Esophagus muscularis mucosa (tissue), 4 donors: ENCODE measurements around the gene TRMT1L.
A peak's percentile ranks its signal among the peaks of the same experiment; 100 is the strongest.

Experiments
- EP300 ChIP-seq: sonication (generic); formaldehyde crosslinking; IDR thresholded peaks from one replicate; pipeline ENCODE4 v1.6.1; 2017; ENCODE audit warnings: antibody characterized with exemption
- POLR2A ChIP-seq: fragments of 450-650 bp; IDR thresholded peaks from one replicate; pipeline ENCODE4 v1.6.1; 2017; ENCODE audit warnings: antibody characterized with exemption, moderate library complexity, mild to moderate bottlenecking, low read depth
- TF ChIP-seq, protein P1 (sequence below), 3 experiments: fragments of 200-600 bp in 2 of 3; fragments of 450-650 bp in 1 of 3; sonication (generic) in 2 of 3; IDR thresholded peaks; one replicate each; pipeline ENCODE4 v1.5.1; 2017 to 2019; ENCODE audit warnings: antibody characterized with exemption in 3 of 3, mild to moderate bottlenecking in 2 of 3, moderate library complexity in 1 of 3

DNA sequence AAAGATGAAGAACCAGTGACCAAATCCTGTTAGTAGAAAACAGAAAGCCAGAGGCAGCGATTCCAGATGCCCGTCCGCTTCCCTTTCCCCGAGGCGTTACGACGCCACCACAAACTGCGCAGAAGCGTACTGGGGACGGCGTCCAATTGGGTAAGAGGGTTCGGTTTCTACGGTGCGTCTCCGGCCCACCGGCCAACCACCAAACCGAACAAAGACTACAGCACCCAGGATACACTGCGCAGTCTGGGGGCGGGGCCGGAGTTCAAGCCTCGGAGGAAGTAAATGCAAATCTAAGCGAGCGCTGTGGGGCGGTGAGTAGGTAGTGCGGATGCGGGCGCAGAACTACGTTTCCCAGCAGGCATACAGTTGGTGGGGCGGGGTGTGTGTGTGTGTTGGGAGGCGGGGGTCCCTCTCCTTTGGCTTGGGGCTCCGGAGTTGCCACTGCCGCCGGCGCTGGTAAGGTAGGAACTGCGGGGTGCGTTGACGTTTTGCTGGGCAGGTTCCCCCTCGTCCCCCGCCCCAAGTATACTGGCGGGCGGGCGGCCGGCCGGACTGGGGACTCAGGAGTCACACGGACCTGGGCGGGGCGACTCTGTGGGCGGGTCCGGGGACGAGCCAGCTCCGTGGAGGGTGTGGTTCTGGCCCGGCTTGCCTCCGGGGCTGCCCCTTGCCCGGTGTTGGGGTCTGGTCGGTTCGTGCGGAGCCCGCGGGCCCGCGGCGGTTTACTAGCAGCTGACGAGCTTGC, at the start of gene TRMT1L, which contains the start of gene SWT1:
- TF ChIP-seq, protein P1, sequence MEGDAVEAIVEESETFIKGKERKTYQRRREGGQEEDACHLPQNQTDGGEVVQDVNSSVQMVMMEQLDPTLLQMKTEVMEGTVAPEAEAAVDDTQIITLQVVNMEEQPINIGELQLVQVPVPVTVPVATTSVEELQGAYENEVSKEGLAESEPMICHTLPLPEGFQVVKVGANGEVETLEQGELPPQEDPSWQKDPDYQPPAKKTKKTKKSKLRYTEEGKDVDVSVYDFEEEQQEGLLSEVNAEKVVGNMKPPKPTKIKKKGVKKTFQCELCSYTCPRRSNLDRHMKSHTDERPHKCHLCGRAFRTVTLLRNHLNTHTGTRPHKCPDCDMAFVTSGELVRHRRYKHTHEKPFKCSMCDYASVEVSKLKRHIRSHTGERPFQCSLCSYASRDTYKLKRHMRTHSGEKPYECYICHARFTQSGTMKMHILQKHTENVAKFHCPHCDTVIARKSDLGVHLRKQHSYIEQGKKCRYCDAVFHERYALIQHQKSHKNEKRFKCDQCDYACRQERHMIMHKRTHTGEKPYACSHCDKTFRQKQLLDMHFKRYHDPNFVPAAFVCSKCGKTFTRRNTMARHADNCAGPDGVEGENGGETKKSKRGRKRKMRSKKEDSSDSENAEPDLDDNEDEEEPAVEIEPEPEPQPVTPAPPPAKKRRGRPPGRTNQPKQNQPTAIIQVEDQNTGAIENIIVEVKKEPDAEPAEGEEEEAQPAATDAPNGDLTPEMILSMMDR (IDR thresholded peaks at IDR 0.05) = no peak
- TF ChIP-seq POLR2A = peak; percentile 97
- no peak for TF ChIP-seq EP300
